Neural progenitor cell (in vitro differentiated cells): ENCODE results near the gene LYRM4.

ENCODE experiments used
- EZH2 ChIP-seq: fragments of 200-600 bp; sonication (generic); IDR thresholded peaks from 2 replicates; pipeline ENCODE4 v1.6.1; 2017; ENCODE audit warnings: antibody characterized with exemption, mild to moderate bottlenecking, moderate library complexity
- EZH2phosphoT487 ChIP-seq: fragments of 200-600 bp; sonication (generic); IDR thresholded peaks from 2 replicates; pipeline ENCODE4 v1.6.1; 2017; ENCODE audit warnings: antibody characterized with exemption
- TF ChIP-seq, protein P1 (sequence below): fragments of 200-600 bp; sonication (generic); IDR thresholded peaks from 2 replicates; pipeline ENCODE4 v1.5.1; 2017; ENCODE audit warnings: antibody characterized with exemption, mild to moderate bottlenecking

DNA sequence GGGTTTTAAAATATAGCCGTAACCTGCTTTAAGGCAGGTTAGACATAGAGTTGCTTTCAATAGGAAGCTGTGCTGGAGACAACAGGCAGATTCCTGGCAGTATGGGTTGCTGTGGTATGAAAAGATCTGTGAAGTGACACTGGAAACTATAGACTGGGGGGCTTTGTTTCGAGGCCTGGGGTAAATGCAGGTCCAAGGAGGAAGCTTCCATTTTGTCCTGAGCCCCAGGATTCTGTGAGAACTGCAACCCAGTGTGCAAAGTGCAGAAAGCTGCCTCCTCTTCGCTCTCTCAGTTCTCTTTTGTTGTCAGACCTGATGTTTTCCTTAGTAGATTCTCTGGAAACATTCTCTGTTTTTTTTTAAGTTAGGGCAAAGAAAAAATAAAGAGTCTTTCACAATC is 86.9 kb downstream of the LYRM4 start:
- TF ChIP-seq EZH2phosphoT487 (no peak), EZH2 (no peak)
- TF ChIP-seq, protein P1, sequence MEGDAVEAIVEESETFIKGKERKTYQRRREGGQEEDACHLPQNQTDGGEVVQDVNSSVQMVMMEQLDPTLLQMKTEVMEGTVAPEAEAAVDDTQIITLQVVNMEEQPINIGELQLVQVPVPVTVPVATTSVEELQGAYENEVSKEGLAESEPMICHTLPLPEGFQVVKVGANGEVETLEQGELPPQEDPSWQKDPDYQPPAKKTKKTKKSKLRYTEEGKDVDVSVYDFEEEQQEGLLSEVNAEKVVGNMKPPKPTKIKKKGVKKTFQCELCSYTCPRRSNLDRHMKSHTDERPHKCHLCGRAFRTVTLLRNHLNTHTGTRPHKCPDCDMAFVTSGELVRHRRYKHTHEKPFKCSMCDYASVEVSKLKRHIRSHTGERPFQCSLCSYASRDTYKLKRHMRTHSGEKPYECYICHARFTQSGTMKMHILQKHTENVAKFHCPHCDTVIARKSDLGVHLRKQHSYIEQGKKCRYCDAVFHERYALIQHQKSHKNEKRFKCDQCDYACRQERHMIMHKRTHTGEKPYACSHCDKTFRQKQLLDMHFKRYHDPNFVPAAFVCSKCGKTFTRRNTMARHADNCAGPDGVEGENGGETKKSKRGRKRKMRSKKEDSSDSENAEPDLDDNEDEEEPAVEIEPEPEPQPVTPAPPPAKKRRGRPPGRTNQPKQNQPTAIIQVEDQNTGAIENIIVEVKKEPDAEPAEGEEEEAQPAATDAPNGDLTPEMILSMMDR, result no peak
